ENCODE data around the gene SLC12A7. TPM values are rescaled to one million over a fixed set of nuclear protein-coding genes. Genes with fewer than 3 reads are reported as not detected.

The SLC12A7 gene
- total and polyA plus RNA-seq, 9 of the 15 experiments (the other 6 are each of a cell fraction or from before 2014, with no cell fraction given) = 0.01 to 3.1 (median 0.56) TPM

- WGBS (ENCODE audit: insufficient coverage, low coverage, missing lambda C conversion rate) = 35% methylated on average over 28 of the region's 28 CpGs
- peaks cover 11 to 67% of the 10 kb centered on the region in 2 experiments for H3K4me1 ChIP-seq (replicated peaks in 1 of 2; ENCODE audit: control insufficient read depth in 2 of 2, insufficient read depth in 2 of 2, low read length in 2 of 2)
- no peak overlapping the region for H3K4me2 ChIP-seq (ENCODE audit: insufficient read depth, low read length)
- no peaks in the 10 kb centered on the region for H3K9me3 ChIP-seq (replicated peaks; ENCODE audit: control insufficient read depth, insufficient read depth, low read depth, low read length)
- no TSS peak for BruUV-seq (replicated peaks)
- no peak overlapping the region for H2AFZ ChIP-seq (ENCODE audit: low read depth, low read length)
- intact Hi-C loops (cut with micrococcal nuclease) (loop anchor here (5.0 kb wide), 1 partner anchor 52 kb away; no protein-coding TSS in a partner anchor), in situ Hi-C loops (cut with MboI) (no loop called here)
- no peak overlapping the region for H3K27ac ChIP-seq (ENCODE audit: extremely low read depth, low read depth, low read length)
- CTCF ChIA-PET (ENCODE audit: low intra/inter-chr PET ratio) = no interaction called here
- ATAC-seq (no peak), FAIRE-seq (no peak), DNase-seq (ENCODE audit: extremely low read depth in 1 of 4, low spot score in 3 of 4) (no peak)
- peaks cover 18% of the 10 kb centered on the region for H4K20me1 ChIP-seq (replicated peaks; ENCODE audit: control insufficient read depth, insufficient read depth, low read length)
- no peaks in the 10 kb centered on the region for H3K9me1 ChIP-seq (ENCODE audit: control insufficient read depth, insufficient read depth, low read length)
- H3K36me3 ChIP-seq (ENCODE audit: control insufficient read depth, insufficient read depth, low read length) = no peaks in the 10 kb centered on the region
- H3K4me3 ChIP-seq = no peak overlapping the region
- no peak overlapping the region; a peak in 1 of 4 replicates for H3K9ac ChIP-seq (ENCODE audit: insufficient read depth in 1 of 2, low read depth in 2 of 2, low read length in 2 of 2)
- TF ChIP-seq ZNF778 (CRISPR knock-in tag; IDR thresholded peaks at IDR 0.05) = no peak
- no peak for TF ChIP-seq KLF6 (CRISPR knock-in tag; IDR thresholded peaks at IDR 0.05; ENCODE audit: borderline replicate concordance)
- TF ChIP-seq ZBTB33 (CRISPR knock-in tag; IDR thresholded peaks at IDR 0.05) = 0 out of 2 replicates have a peak, but pooled peaks have one; percentile 25
- no peak for TF ChIP-seq SNRNP70 (optimal IDR thresholded peaks at IDR 0.05; ENCODE audit: low read depth, low read length)
- TF ChIP-seq ERF (CRISPR knock-in tag; IDR thresholded peaks at IDR 0.05) = no peak
- no peak for TF ChIP-seq ZNF134 (CRISPR knock-in tag; conservative IDR thresholded peaks at IDR 0.05)
- TF ChIP-seq ZNF121 (CRISPR knock-in tag; conservative IDR thresholded peaks at IDR 0.05) = no peak
- POLR2A ChIA-PET = interaction anchor here (0.8 to 2.6 kb wide), 5 partner anchors 12 to 143 kb away, joined by 3 to 18 read pairs (median 5); no protein-coding TSS in a partner anchor
- peaks cover 39 to 90% of the 10 kb centered on the region in 2 experiments for H3K27me3 ChIP-seq (ENCODE audit: control insufficient read depth in 2 of 2, insufficient read depth in 2 of 2, low read length in 2 of 2)
- no peaks in the 10 kb centered on the region for H3K79me2 ChIP-seq (ENCODE audit: control insufficient read depth, insufficient read depth, low read length)
Observed at GRCh38 chr5:1119312-1119831, 7.5 kb upstream of the SLC12A7 start.

All from K562 (cell line).